Body of pancreas (tissue), 4 donors: ENCODE measurements around the gene CHMP4A.

Experiments used
- CTCF ChIP-seq, 7 experiments: fragments of 450-650 bp in 4 of 7; fragments of 200-600 bp in 3 of 7; sonication (generic) in 3 of 7; IDR thresholded peaks; one replicate each; pipeline ENCODE4 v1.5.1; 2016 to 2019; ENCODE audit warnings: antibody characterized with exemption in 7 of 7
- POLR2A ChIP-seq, 3 donors: fragments of 450-650 bp; IDR thresholded peaks; one replicate each; pipeline ENCODE4 v1.6.1; 2016; ENCODE audit warnings: antibody characterized with exemption in 3 of 3, mild to moderate bottlenecking in 2 of 3

DNA sequence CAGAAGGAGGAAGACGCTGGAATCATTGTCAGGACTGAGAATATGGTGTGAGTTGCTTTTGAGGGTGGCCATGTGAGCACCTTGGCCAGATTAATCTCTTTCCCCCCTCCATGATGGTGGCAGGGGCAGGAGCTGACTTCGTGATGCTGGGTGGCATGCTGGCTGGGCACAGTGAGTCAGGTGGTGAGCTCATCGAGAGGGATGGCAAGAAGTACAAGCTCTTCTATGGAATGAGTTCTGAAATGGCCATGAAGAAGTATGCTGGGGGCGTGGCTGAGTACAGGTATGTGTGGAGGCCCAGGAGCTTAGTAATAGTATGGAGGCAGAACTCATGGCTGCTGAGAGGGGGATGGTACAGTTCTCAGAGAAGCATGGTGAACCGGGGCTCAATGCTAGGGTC, 24.8 kb upstream of the CHMP4A start:
- TF ChIP-seq CTCF (IDR thresholded peaks at IDR 0.05) (no peak), POLR2A (IDR thresholded peaks at IDR 0.05) (no peak)
